Mononuclear cell (primary cell): ENCODE measurements around the gene HELB. TPM values are rescaled to one million over a fixed set of nuclear protein-coding genes. Genes with fewer than 3 reads are reported as not detected.

Experiments
- H3K27me3 ChIP-seq: 2 replicates; pipeline ENCODE4 v1.6.0; 2011; ENCODE audit warnings: low read length, control low read depth; ENCODE audit not compliant: insufficient read depth
- H3K4me1 ChIP-seq: 2 replicates; pipeline ENCODE4 v1.5.1; 2011; ENCODE audit warnings: mild to moderate bottlenecking, low read length, control low read depth; ENCODE audit not compliant: insufficient read depth
- H3K4me3 ChIP-seq: 2 replicates; pipeline ENCODE4 v1.5.1; 2011; ENCODE audit warnings: mild to moderate bottlenecking, low read length, moderate library complexity
- H3K9me3 ChIP-seq: 2 replicates; pipeline ENCODE4 v1.5.1; 2011; ENCODE audit warnings: low read depth, mild to moderate bottlenecking, control low read depth, low read length
- total RNA-seq: library from RNA; depleted of rRNA; stranded (reverse); fragments of >200 nt; gene quantifications from one replicate; pipeline ENCODE4 v1.2.3, GENCODE V29; 2012

HELB gene
- total RNA-seq, 1 donor: 92.4 TPM

DNA sequence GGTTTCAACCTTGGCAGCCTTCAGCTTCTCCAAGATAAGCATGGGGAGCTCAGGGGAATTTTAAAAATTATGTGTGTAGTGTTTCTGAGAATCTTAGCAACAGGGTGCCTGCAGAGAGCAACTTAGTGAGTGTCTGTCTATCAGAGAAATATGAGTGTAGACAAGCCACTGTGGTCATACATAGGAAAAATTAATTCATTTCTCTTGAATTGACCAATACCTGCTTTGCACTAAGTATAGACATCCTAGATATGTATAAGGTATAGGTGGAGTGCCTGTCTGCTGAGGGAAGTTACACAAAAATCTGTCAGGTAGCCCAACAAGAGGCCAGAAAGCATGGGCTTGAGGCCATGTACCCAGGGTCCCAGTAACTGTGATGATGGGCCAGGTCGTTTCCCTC lies 20.7 kb downstream of the HELB start:
- no peaks in the 10 kb centered on the region for H3K9me3 ChIP-seq
- H3K4me1 ChIP-seq: peaks cover 6% of the 10 kb centered on the region
- H3K27me3 ChIP-seq: no peaks in the 10 kb centered on the region
- H3K4me3 ChIP-seq: no peak overlapping the region

DNA sequence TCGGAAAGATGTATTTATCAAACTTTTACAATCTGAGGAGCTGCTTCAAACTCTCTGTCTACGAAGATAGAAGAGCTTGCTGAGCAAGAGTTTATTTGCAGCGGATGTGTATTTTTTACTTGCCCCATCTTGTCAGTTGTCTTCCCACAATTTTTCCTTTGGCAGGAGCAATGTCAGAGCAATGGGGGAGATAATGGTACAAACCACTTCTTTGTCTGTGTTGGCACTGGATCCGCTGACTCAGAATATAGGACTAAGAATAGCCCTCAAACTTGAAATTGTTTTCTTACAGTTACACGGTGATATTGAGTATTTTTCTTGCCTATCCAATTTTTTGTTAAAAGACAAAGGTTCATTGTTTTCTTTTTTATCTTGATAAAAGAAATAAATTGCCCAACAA lies 27.6 kb downstream of the HELB start:
- H3K4me3 ChIP-seq: no peak overlapping the region
- H3K27me3 ChIP-seq: no peaks in the 10 kb centered on the region
- no peaks in the 10 kb centered on the region for H3K9me3 ChIP-seq
- no peaks in the 10 kb centered on the region for H3K4me1 ChIP-seq

DNA sequence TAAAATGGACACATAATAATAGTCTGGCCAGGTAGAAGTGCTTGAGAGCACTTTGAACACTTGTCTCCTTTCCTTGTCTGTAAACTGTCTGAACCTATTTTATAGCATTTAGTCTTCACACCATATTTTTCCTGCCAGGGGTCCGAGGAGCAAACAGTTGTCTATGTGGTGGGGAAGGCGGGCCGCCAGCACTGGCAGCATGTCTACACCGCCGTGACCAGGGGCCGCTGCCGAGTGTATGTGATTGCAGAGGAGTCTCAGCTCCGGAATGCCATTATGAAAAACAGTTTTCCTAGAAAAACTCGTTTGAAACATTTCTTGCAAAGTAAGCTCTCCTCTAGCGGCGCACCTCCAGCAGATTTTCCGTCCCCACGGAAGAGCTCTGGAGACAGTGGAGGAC lies 28.7 kb downstream of the HELB start:
- H3K9me3 ChIP-seq: no peaks in the 10 kb centered on the region
- no peaks in the 10 kb centered on the region for H3K4me1 ChIP-seq
- H3K4me3 ChIP-seq: no peak overlapping the region
- H3K27me3 ChIP-seq: no peaks in the 10 kb centered on the region

DNA sequence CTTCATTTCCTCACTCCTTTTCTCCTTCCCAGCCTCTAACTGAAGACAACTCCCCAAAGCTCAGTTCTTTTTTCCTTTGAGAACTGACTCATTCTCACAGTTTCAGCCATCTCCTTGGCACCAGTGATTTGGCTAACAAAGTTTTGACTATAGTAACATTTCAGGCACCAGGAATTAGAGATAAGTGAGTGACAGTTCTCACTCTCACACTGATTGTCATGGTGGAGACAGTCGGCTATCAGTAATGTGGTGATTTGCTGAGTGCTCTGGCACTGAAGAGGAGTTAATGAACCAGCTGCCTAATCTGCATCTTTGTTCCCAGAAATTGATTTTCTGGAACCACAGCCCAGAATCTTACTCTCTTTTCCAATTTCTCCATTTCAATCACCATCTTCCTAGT lies 29.5 kb downstream of the HELB start:
- no peaks in the 10 kb centered on the region for H3K9me3 ChIP-seq
- H3K27me3 ChIP-seq: no peaks in the 10 kb centered on the region
- no peaks in the 10 kb centered on the region for H3K4me1 ChIP-seq
- H3K4me3 ChIP-seq: no peak overlapping the region

DNA sequence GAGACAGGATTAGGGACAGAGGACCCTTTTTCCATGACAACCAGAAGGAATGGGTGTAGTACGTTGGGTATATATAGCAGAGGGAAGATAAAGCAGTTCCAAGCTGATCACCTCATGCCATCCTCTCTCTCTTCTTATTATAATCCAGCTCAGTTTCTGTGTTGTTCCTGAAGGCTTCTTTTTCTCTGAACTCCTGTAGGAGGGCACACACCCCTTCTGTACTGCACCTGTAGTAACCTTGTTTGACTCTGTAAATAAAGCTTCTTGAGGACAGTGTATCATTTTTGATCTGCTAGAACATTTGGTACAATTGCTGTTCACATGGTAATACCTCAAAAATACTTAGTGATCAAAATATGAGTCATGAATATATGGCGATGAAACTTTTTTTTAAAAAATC lies 33.5 kb downstream of the HELB start:
- no peaks in the 10 kb centered on the region for H3K4me1 ChIP-seq
- H3K27me3 ChIP-seq: no peaks in the 10 kb centered on the region
- no peak overlapping the region for H3K4me3 ChIP-seq
- no peaks in the 10 kb centered on the region for H3K9me3 ChIP-seq

DNA sequence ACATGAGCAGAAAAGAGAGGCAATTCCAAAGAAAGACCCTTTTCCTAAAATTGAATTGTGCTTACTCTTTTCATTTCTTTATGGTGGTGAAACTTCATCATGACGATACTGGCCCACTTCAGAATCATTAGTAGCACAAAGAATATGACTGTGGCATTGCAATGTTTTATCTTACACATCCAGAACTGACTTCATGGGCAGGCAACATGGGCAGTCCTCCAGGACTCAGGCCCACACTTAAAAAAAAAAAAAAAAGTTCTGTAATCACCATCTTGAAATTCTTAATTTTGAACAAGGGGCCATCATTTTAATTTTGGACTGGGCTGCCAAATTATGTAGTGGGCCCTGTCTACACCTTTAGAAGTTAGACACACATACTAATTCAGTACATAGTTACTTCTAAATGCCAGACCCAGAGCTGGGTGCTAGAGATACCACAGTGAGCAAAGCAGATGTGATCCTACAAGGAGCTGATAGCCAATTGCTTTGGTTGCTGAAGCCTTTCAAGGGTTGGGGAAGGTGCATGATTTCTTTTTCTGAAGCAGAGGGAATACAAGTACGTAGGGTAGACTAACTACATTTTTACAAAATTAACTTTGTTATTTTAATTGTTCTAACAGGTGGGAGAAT lies 35.2 kb downstream of the HELB start:
- no peaks in the 10 kb centered on the region for H3K9me3 ChIP-seq
- no peaks in the 10 kb centered on the region for H3K27me3 ChIP-seq
- no peaks in the 10 kb centered on the region for H3K4me1 ChIP-seq
- H3K4me3 ChIP-seq: no peak overlapping the region

DNA sequence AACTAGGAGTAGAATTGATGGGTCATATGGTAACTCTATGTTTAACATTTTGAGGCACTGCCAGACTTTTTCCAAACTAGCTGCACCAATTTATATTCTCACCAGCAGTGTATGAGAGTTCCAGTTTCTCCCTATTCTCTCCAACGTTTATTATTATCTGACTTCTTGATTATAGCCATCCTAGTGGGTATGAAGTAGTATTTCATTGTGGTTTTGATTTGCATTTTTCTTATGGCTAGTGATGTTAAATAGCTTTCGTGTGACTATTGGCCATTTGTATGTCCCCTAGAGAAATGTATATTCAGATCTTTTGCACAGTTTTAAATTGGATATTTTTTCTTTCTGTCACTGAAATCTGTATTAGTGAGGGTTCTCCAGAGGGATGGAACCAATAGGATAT lies 37.8 kb downstream of the HELB start:
- H3K4me1 ChIP-seq: no peaks in the 10 kb centered on the region
- H3K9me3 ChIP-seq: no peaks in the 10 kb centered on the region
- no peaks in the 10 kb centered on the region for H3K27me3 ChIP-seq
- H3K4me3 ChIP-seq: no peak overlapping the region

DNA sequence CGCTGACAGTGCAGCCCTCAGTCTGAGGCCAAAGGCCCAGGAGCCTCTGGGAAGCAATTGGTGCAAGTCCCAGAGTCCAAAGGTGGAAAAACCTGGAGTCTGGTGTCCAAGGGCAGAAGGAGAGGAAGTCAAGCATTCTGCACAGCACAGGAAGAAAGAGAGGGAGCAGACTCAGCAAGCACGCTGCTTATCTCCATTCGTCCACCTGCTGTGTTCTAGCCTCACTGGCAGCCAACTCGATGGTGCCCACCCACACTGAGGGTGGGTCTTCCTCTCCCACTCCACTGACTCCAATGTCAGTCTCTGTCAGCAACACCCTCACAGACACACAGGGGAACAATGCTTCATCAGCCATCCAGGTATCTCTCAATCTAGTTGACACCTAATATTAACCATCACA lies 38.8 kb downstream of the HELB start:
- H3K4me3 ChIP-seq: no peak overlapping the region
- H3K9me3 ChIP-seq: no peaks in the 10 kb centered on the region

DNA sequence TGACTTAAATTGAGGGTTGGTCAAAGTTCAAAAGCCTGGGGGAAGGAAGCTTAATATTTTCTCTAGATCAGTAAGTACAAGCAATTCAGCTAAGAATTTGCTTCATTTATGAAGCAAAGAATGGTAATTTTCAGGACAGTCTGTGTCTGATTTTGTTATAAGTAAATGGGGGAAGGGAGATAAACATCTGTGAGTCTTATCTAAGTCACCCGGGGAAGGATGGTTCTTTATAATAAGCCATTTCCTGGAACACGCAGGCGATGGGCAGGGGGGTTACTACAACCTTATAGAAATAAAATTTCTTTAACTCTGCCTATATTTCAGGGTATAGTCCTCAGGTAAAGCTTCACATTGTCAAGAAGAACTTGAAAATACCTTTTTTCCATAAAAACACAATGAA lies 42.9 kb downstream of the HELB start:
- Histone ChIP-seq H3K9me3 (no peaks in the 10 kb centered on the region), H3K4me1 (no peaks in the 10 kb centered on the region), H3K4me3 (no peak overlapping the region), H3K27me3 (no peaks in the 10 kb centered on the region)

More for the DNA sequence above, 38.8 kb downstream of the HELB start:
- no peaks in the 10 kb centered on the region for H3K27me3 ChIP-seq
- H3K4me1 ChIP-seq: no peaks in the 10 kb centered on the region

DNA sequence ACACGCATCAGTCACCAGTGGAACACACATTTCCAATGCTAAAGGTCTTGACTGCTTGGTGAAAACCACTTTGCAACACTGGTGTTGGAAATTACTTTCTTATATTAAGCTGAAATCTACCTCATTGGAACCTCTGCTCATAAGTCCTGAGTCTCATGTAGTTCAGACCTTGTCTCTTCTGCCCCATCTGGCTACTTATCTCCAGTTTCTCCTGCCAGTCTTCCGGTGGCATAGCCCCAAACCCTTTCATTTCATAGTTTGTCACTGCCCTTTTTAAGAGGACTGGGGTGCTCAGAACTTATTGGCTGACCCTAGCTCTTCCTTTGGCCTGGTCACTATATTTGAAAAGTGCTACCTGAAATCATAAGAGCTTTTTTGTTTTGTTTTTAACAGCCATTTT lies 43.7 kb downstream of the HELB start:
- H3K9me3 ChIP-seq: no peaks in the 10 kb centered on the region
- H3K27me3 ChIP-seq: no peaks in the 10 kb centered on the region
- no peak overlapping the region for H3K4me3 ChIP-seq
- no peaks in the 10 kb centered on the region for H3K4me1 ChIP-seq

DNA sequence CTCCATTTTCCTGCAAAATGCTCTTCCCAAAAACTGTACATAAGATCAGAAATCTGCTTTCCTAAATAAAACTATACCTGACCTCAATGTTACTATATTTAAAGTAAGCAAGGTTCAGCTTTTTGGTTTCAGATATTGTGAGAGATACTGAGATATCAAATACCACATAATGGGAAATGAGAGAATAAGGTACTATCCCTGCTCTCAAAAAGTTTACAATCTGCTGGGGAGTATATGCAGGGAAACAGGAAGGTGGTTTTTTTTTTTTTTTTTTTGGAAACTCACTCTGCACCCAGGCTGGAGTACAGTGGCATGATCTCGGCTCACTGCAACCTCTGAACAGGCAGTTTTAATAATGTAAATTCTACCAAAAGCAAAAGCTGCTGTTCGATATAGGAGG lies 49.0 kb downstream of the HELB start:
- Histone ChIP-seq H3K9me3 (no peaks in the 10 kb centered on the region), H3K4me3 (no peak overlapping the region), H3K4me1 (no peaks in the 10 kb centered on the region), H3K27me3 (no peaks in the 10 kb centered on the region)

DNA sequence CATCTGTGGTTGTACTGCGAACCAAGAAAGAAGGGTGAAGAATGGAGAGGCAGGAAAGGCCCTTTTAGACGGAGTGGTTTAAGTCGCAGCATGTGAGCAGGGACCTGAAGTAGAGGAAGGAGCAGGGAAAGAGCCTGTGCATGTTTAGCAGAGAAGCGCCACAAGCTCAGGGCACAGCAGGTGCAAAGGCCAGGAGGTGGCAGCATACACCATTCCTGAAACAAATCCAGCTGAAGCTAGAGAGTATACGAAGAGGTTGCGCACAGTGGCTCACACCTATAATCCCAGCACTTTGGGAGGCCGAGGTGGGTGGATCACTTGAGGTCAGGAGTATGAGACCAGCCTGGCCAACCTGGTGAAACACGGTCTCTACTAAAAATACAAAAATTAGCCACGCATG lies 49.9 kb downstream of the HELB start:
- Histone ChIP-seq H3K9me3 (no peaks in the 10 kb centered on the region), H3K27me3 (no peaks in the 10 kb centered on the region), H3K4me1 (no peaks in the 10 kb centered on the region), H3K4me3 (no peak overlapping the region)

DNA sequence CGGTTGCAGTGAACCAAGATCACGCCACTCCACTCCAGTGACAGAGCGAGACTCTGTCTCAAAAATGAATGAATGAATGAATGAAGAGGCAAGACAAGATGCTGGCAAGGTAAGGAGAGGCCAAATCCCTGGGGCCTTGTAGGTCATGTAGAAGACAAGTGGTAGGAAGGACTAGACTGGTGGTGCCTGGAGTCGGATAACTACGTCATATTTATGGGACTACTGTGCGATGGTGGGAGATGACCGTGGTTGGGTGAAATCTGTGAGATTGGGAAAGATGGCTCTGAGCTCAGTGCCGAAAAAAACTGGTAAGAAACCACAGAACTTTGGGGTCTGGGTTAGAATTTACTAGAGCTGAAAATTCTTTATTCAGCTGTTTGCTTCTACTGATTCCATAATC lies 50.6 kb downstream of the HELB start:
- no peaks in the 10 kb centered on the region for H3K9me3 ChIP-seq
- no peaks in the 10 kb centered on the region for H3K4me1 ChIP-seq
- H3K27me3 ChIP-seq: no peaks in the 10 kb centered on the region
- no peak overlapping the region for H3K4me3 ChIP-seq

DNA sequence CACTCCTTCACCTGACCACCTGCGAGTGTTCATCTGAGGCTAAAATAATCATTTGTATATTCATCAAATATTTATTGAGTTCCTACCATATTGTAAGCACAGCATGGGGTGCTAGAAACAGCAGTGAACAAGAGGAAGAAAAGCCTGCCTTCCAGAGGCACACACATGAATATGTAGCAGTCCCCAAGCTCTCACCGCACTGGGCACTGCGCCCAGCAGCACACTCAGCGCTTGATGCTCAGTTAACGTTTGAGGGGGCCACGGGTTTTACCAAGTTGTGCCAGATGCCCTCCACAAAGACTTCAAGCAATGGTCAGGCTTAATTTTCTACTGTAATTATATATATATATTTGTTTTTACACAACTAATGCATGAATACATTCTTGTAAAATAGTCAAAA lies 52.0 kb downstream of the HELB start:
- no peaks in the 10 kb centered on the region for H3K9me3 ChIP-seq
- no peaks in the 10 kb centered on the region for H3K4me1 ChIP-seq
- no peak overlapping the region for H3K4me3 ChIP-seq
- H3K27me3 ChIP-seq: no peaks in the 10 kb centered on the region

DNA sequence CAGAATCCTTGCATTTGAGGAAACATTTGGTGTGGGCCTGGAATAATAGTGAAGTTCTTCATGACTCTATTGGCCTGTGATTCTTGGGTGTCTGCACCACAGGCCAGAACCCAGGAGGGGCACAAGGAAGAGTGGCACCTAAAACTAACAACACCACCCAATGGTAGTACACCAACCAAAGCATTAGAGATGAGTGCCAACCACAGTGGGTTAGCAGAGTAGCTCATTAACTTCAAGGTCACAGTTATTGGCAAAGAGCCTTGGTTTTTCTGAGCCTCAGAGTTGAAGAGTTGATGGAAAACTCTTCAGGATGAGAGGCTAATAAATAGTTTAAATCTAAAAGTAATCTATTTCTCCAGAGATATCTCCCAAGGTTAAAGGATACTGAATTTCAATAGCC lies 57.0 kb downstream of the HELB start:
- Histone ChIP-seq H3K27me3 (no peaks in the 10 kb centered on the region), H3K4me1 (no peaks in the 10 kb centered on the region), H3K9me3 (no peaks in the 10 kb centered on the region), H3K4me3 (no peak overlapping the region)

DNA sequence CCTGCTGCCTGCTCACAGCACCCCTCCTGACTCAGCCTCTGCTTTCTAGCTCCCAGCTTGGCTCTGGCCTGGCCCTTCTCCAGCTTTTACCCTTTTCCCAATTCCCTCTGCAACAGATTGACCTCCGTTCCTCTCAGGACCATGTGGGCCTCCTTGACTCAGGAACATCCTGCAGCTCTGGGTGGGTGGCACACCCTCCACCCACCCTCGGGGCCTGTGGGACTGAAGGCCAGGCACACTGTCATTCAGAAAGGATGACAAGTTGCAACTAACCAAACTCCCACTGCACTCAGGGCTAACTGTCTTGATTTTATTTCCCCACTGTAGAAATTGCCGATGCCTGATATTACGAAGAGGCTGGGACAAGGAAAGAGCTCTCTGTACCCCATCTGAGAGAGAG lies 59.4 kb downstream of the HELB start:
- H3K4me1 ChIP-seq: peaks cover 14% of the 10 kb centered on the region
- no peaks in the 10 kb centered on the region for H3K9me3 ChIP-seq

More for the DNA sequence above, 59.4 kb downstream of the HELB start:
- no peaks in the 10 kb centered on the region for H3K27me3 ChIP-seq
- H3K4me3 ChIP-seq: no peak overlapping the region
